Prostate gland (tissue), 2 donors: ENCODE data around the gene CDRT4.

Experiments used
- POLR2AphosphoS5 ChIP-seq: sonication (generic); formaldehyde crosslinking; IDR thresholded peaks from one replicate; pipeline ENCODE4 v1.6.1; 2017; ENCODE audit warnings: antibody characterized with exemption
- TF ChIP-seq, protein P1 (sequence below), 4 experiments: fragments of 200-600 bp in 2 of 4; fragments of 450-650 bp in 2 of 4; sonication (generic) in 2 of 4; IDR thresholded peaks; 1 replicate in 3 of 4; 2 replicates in 1 of 4; pipeline ENCODE4 v1.5.1; 2016 to 2019; ENCODE audit warnings: antibody characterized with exemption in 4 of 4, mild to moderate bottlenecking in 2 of 4, moderate library complexity in 2 of 4

DNA sequence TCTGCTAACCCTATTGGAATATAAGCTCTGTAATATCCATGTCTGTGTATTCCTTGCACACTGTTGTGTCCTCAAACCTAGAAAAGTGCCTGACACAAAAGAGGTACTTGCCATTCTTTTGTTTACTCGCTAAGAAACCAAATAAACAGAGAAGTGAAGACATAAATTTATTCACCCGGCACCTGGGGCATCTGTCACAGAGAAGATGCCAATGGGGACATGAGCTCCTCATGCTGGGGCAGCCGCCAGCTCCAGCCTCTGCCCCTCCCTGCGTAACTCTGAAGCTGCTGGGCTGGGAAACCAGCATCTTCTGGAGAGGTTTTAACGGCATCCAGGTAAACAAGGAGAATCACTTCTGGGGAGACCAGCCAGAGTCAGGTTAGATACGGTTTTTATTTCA, 15.1 kb upstream of the CDRT4 start:
- TF ChIP-seq, protein P1, sequence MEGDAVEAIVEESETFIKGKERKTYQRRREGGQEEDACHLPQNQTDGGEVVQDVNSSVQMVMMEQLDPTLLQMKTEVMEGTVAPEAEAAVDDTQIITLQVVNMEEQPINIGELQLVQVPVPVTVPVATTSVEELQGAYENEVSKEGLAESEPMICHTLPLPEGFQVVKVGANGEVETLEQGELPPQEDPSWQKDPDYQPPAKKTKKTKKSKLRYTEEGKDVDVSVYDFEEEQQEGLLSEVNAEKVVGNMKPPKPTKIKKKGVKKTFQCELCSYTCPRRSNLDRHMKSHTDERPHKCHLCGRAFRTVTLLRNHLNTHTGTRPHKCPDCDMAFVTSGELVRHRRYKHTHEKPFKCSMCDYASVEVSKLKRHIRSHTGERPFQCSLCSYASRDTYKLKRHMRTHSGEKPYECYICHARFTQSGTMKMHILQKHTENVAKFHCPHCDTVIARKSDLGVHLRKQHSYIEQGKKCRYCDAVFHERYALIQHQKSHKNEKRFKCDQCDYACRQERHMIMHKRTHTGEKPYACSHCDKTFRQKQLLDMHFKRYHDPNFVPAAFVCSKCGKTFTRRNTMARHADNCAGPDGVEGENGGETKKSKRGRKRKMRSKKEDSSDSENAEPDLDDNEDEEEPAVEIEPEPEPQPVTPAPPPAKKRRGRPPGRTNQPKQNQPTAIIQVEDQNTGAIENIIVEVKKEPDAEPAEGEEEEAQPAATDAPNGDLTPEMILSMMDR (IDR thresholded peaks at IDR 0.05), result no peak
- TF ChIP-seq POLR2AphosphoS5, result no peak
